DOHH2 (cell line): ENCODE data around the gene SETX.

Source experiments
- CTCF ChIP-seq: fragments of 200-600 bp; sonication (generic); IDR thresholded peaks from one replicate; pipeline ENCODE4 v1.5.1; 2014; ENCODE audit warnings: antibody characterized with exemption, mild to moderate bottlenecking, low read depth, low read length; ENCODE audit not compliant: poor library complexity, severe bottlenecking
- EZH2phosphoT487 ChIP-seq: fragments of 200-600 bp; sonication (generic); IDR thresholded peaks from 2 replicates; pipeline ENCODE4 v1.6.1; 2017; ENCODE audit warnings: borderline replicate concordance, mild to moderate bottlenecking, antibody characterized with exemption, low read length, moderate library complexity, mixed read lengths

GRCh38 chr9:132369421-132369820, 14.6 kb upstream of the SETX start:
- TF ChIP-seq CTCF (no peak), EZH2phosphoT487 (no peak)
